HG02870 (cell line): ENCODE data around the gene MRPS16.
"Not testable (repeated sequence)": the region's sequence is repeated elsewhere in the genome, so short reads cannot be mapped to it uniquely, and the experiment has no call there.

Source experiments
- ATAC-seq: cut with Tn5 transposase; IDR thresholded peaks from one replicate; pipeline ENCODE4 v1.9.1; 2021; ENCODE audit warnings: mild to moderate bottlenecking, moderate library complexity; ENCODE audit not compliant: unreplicated experiment

Gene MRPS16

DNA sequence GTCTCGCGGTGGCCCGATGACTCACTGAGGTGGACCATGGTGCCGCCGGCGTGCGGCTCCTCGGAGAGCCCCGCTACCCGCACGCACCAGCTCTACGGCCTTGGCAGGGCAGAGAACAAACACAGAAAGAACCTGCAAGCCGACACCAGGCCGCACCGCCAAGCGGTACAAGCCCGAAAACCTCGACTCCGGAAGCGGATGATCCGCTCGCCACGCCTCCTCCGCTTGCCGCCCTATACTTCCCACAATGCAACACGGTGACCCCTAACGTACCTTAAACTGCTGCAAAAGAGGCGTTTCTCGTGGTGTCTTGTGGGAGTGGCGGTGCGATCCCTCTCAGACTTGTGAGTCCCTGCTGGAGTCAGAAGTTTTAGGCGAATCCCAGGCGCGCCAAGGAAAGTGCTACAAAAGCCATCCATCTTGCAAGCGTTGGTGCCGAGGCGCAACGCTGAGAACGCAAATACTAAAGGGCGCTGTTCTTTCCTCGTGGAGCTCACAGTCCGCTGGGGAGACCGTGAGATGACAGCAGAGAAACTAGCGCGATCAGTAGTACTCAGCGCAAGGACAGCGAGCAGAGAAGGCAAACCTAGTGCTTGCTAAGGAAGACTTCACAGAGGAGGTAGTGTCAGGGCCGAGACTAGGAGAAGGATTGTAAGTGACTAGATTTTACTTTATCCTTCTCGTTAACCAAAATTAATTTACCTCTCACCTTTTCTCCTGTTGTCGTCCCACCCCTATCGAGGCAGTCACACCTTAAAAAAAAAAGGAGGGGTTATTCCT lies at the start of gene MRPS16:
Gene MRPS16, minus strand, starts transcription at position 200 of the 780 bp plus-strand sequence. Its CDS starts 162 bp downstream, at position 38.
- ATAC-seq, result peak; percentile 77

DNA sequence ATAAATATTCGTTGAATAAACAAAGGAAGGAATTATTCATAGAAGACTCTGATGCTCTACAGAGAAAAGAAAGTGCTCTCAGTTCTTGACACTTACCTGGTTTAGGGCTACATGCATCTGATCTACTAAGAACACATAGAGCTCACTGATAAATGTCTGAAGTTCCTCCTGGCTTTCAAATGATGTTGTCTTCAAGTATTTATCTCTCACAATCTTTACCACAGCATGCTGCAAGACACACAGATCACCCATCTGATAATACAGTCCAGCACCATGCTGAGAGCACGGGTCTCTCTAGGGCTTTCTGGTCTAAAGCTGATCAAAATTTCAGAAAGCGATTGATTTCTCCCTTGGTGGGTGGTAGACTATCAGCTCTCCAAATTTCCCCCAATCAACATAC lies 44.5 kb upstream of the MRPS16 start:
- no peak for ATAC-seq

DNA sequence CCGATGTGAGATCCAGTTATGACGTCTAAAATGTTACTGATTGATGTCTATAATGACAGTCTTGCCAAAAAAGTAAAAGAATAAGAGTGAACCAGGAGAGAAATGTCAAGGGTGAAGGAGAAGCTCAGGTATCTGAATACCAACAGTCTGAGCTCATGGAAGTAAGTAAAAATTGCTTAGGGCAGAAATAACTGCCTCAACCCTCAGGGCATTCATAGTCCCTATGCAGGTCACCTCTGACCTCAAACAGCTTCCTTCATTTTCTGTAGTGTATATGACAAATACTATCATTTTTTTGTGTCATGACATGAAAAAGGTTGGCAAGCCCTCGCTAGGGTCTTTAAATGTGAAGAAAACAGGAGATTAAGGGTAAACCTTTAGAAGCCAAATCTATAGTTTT lies 41.0 kb upstream of the MRPS16 start:
- no peak for ATAC-seq

DNA sequence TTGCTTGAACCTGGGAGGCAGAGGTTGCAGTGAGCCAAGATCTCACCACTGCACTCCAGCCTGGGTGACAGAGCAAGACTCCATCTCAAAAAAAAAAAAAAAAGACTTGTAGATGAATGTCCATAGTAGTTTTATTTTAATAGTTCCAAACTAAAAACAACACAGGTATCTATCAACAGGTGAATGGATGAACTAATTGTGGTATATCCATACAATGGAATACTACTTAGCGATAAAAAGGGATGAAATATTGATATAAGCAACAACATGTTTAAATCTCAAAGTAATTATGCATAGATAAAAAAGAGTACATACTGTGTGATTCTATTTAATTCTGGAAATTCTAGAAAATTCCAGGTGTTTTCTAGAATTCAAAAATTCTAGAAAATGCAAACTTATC lies 37.5 kb upstream of the MRPS16 start:
- no peak for ATAC-seq

DNA sequence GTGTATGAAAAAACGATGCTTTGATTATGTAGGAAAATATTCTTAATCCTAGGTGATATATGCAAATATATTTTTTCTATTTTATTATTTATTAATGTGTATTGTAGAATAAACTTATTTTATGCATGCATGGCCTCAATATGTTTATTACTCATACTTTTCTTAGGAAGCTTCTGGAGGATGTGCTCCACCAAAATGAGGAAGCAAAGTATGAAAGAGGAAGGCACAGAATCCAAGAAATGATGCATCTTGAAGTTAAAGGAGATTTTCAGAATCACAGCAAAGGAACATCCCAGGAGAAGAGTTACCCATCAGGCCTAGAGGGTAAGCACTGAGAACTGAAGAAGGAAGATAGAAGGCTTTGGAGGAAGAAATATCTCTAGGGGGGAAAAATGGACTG lies 35.0 kb upstream of the MRPS16 start:
- ATAC-seq, result no peak

DNA sequence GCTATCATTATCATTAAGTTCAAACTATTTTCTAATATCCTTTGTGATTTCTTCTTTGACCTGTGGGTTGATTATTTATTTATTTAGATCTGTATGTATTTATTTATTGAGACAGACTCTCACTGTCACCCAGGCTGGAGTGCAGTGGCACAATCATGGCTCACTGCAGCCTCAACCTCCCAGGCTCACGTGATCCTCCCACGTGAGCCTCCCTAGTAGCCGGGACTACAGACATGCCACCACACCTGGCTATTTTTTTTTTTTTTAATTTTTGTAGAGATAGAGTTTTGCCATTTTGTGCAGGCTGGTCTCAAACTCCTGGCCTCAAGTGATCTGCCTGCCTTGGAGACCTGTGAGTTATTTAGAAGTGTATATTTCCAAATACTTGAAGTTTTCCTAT lies 28.7 kb upstream of the MRPS16 start:
- ATAC-seq, result no peak

DNA sequence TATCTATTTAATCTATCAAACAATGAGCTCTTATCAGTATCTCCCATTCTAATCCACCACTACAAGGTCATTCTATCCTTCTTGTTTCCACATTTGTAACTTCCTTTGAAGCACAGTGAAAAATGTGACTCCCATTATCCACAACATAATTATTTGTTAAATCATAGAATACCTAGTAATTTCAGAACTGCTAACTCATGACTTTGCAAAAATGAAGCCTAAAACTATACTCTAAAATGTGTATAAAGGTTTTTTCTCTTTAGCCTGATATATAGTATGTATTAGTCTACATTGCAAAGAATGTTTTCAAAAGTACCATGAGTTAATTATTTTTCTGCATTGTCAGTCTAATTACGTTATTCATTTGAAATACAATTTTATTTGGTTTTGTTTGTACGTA lies 12.0 kb upstream of the MRPS16 start:
- no peak for ATAC-seq

DNA sequence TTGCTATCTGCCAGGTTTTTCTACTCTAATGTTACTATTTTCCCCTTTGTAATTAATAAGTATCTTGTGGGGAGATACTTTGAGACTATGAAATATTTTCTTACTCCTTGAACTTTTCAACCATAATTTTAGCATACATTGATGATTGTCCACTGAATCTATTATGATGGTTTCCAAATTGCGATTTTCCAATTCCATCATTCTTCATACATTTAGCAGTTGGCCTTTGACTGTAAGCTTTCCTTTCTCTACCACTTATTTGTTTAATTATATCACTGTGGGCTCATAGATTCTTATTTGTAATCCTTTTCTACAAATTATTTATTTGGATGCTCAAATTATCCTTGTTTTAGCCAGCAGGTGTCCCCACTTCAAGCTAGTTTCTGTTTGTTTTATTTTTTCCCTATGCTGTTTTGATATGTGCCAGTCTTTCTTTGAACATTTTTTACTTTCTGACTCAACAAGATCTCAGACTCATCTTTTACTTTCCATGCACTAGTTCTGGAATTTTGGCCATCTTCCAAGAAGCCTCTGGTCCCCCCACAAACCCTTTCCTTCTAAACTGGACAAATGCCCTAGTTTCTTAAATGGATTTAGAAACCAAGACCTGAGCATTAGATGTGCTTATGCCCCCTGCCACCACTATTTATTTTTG lies 11.4 kb upstream of the MRPS16 start:
- no peak for ATAC-seq

DNA sequence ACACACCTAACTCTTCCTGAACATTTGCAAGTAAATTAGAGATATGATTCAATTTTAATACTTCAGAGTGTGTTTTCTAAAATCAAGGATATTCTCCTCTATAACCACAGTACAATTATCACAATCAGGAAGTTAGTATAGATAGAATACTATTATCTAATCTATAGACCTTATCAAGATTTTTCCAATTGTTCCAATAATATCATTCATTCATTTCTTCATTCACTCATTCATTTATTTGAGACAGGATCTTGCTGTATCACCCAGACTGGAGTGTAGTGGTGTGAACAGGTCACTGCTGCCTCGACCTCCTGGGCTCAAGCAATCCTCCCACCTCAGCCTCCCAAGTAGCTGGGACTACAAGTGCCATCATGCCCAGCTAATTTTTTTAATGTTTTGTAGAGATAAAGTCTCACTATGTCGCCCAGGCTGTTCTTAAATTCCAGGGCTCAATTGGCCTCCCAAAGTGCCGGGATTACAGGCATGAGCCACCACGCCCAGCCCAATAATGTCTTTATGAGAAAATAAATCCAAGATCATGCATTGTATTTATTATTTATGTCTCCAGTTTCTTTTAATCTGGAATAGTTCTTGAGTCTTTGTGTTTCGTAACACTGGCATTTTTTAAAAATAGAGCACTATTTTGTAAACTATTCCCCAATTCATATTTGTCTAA lies 10.6 kb upstream of the MRPS16 start:
- ATAC-seq, result no peak

DNA sequence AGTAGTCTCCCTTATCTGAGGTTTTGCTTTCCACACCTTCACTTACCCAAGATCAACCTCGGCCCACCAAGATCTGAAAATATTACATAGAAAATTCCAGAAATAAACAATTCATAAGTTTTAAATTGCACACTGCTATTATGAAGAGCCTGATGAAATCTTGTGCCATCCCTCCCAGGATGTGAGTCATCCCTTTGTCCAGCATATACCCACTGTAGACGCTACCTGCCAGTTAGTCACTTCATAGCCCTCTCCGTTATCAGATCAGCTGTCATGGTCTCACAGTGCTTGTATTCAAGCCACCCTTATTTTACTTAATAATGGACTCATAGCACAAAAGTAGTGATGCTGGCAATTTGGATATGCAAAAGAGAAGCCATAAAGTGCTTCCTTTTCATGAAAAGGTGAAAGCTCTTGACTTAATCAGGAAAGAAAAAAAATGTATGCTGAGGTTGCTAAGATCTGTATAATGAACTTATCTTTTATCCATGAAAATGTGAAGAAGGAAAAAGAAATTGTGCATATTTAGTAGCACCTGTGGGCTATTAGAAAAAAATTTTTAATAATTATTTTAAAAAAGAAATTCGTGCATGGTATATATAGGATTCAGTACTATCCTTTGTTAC lies 9.8 kb upstream of the MRPS16 start:
- ATAC-seq, result no peak

DNA sequence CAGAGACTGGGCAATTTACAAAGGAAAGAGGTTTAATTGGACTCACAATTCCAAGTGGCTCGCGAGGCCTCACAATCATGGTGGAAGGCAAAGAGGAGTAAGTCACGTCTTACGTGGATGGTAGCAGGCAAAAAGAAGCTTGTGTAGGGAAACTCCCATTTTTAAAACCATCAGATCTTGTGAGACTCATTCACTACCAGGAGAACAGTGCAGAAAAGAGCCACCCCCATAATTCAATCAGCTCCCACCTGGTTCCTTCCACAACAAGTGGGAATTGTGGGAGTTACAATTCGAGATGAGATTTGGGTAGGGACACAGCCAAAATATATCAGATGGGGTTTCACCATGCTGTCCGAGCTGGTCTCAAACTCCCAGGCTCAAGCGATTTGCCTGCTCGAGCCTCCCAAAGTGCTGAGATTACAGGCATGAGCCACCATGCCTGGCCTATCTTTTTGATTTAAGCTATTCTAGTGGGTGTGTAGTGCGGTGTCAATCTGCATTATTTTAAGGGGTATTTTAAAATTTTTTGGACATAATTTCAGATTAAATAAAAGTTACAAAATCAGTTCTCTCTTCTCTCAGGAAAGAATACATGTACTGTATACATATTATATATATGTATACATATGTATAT lies 9.0 kb upstream of the MRPS16 start:
- ATAC-seq, result no peak

DNA sequence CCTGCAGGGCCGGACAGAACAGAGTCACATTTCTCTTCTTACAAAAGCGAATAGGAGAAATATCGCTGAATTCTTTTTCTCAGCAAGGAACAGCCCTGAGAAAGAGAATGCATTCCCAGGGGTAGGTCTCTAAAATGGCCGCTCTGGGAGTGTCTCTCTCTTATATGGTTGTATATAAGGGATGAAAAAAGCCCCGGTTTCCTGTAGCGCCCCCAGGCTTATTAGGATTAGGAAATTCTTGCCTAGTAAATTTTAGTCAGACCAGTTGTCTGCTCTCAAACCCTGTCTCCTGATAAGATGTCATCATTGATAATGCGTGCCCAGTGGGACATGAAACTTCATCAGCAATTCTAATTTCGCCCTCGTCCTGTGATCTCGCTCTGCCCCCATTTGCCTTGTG lies 6.2 kb upstream of the MRPS16 start:
- not testable (repeated sequence) for ATAC-seq

DNA sequence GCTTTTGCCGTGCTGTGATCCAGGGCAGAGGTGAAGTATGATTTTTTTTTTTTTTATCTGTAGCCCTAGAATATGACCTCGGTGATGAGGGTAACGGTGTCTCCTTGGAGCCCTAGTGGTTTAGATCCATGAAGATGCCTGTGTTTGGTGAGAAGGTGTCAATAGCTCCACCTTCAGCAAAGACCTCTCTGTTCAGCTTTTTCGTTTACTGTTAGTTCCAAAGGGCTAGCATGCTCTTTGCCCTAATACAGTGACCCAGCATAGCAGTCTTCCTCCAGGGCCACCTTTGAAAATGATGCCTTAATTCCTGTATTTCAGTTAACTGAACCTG lies 746 bp upstream of the MRPS16 start:
- no peak for ATAC-seq

DNA sequence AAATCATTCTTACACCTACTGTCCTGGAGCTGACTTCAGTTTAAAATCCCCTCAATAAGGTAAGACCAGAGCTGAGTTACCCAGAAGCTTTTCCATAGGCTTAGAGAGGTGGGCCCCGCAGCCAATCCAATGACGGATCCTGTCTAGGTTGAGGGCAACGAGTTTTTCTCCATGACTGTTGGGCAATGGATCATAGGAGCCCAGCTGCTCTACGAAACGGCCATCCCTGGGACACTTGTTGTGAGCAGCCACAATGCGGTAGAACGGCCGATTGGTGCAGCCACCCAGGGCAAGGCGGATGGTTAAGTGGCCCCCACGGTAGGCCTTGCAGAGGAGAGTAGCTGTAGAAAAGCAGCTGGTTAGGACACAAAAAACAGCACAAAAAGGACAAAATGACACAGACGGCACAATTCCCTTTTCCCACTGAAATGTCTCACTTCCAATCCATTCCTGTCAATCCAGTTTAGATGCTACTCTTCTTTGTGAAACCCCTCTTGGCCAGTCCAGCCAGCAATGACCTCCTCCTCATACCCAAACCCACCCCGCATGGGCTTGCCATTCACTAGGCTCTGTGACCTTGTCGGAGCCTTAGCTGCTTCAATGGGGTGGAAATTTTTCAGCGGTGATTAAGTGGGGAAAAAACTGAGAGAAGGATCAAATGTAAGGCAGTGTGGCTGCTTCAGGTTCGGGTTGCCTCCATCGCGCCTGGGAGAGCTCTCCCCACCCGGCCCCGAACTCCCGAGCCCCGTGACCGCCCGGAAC lies 580 bp downstream of the MRPS16 start:
- peak; percentile 3 for ATAC-seq

DNA sequence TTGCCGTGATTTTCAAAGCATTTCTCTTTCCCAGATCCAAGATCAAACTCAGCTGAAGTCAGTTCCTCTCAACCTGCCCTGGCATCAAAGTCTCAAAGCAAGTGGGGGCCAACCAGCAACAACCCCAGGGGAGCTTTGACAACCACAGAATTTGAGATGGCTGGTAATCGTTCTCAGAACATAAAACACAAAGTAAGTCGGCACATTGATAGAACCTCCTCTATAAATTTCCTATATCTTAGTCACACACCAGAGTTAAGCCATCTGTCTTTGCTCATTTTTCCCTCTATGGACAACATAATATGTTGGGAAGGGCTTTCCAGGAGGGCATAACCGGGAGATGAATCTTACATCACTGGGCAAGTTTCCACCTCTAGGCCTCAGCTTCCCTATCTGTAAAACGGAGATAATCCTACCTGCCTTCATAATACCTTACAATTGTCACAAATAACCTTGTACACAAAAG lies 4.2 kb downstream of the MRPS16 start:
- no peak for ATAC-seq

DNA sequence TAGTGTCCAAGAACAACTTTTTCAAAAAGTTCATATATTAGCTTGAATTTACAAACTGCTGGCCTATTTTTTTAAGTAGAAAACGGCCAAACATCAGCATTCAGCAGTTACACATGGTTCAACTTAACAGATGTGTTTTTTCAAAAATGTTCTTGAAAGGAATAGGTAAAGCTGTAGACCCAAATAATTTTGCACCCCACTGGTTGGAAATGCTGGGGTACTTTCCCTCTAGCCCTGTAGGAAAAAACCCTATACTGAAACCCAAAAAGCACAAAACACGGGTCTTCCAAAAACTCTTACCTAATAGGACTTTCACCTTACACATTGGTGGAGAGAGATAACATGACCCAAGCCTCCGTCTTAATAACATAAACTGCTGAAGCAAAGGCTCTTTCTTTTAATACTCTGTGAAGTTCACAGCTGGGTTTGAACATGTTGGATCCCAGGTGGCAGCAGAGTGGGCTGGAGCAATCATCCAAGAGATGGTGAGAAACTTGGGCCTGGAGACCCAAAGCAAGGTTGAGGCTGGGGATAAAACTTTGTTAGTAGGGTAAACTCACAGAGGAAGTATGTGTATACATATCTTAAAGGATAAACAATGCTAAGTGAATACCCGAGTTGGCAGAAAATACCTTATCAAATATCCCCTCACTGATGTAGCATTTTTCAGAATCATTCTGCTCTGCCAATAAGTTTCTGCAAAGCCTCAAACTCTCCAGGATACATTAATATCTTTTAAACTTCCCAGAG lies 4.8 kb downstream of the MRPS16 start:
- no peak for ATAC-seq

DNA sequence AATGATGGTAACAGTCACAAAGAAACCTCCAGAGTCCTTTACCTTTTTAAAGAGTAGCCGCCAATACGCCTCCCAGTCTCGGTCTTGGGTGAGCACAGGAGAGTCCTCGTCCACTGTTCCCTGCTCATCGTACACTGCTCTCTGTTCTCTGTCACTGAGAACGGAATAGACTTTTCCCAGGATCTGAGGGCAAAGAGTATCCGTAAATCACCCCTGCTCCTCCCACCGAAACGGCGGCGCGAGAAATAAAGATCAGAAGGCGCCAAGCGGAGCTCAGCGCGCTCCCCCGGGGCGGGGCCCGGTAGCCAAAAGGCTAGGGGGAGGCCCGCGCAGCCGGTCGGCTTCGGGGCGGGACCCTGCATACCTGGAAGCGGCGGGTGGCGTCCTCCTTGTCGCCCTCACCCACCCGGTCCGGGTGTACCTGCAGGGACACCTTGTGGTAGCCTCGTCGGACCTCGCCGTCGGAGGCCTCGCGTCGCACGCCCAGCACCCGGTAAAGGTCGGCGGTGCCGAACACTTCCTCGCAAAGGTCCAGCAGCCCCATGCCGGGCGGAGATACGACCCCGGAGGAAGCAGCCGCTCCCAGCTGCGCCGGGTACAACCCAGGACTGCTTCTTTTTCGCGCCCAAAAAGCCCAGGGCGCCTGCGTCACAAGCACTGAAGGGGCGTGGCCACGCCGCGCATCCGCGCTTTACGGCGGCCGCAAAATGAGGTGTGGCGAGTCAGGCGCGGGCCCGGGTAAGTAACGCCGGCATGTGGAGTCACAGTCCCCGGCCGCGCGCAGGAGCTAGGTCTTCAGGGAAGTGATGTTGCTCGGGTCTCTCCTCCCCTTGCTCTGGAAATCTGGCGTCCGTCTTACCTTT lies 5.6 kb downstream of the MRPS16 start, which contains the start of gene DNAJC9:
Gene DNAJC9, minus strand, starts transcription at position 610 of the 863 bp plus-strand sequence. Its CDS starts 66 bp downstream, at position 544.
- ATAC-seq, result peak; percentile 80

DNA sequence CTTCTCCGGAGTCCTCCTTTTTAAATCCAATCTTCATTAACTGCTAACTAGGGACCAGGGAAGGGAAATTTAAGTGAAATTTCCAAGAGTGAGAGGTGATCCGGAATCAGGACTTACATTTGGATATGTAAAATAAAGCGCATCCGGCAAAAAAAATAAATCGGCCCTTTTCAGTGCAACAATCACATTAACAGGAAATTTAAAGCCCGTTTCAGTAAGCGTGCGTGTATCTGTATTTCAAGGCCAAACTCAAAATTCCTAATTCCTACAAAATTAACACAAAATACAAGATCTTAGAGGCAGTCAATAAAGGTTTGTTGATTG lies 6.2 kb downstream of the MRPS16 start:
- no peak for ATAC-seq
